ENCODE measurements around the gene DYNC1I1.
"Not testable (repeated sequence)": the region's sequence is repeated elsewhere in the genome, so short reads cannot be mapped to it uniquely, and the experiment has no call there.

The DYNC1I1 gene

DNA sequence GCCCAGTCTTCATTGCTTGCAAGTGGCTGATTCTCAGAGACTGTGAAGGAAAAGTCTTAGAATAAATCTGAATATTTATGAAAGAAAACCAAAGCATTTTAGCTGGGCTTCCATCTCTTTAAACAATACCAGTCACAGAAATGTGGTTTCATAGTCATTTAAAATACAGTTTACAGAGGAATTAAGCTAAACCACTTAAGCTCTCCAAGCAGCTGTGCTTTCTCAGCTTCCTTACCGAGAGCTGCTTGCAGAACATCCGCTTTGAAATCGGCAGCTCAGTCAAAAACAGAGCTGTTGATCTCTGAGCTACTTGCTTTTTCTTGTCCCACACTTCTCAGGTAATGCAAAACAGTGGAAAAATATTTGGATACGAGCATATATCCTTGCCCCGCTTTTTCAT lies 134.5 kb downstream of the DYNC1I1 start:
- DNase-seq (ENCODE audit: extremely low read depth in 1 of 2, low read depth in 1 of 2) = no peak

DNA sequence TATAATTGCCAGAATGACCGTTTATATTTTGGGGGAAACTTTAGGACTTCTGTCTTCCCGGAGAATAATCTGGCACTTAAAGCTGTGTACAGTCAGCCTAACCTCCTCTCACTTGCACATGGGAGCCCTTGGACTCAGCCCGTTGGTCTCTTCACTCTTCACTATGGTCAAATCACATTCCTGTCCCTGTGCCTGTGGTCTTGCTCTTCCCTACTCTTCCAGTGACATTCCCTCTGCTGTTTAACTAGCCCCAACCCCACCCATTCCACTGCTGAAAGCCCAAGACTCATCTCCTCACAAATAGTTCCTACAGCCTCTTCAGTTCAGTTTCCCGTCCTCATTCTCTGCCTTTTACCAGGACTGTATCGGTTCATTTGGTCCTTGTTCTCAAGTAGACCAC lies 135.0 kb downstream of the DYNC1I1 start:
- DNase-seq (ENCODE audit: extremely low read depth in 1 of 2, low read depth in 1 of 2) = no peak

- DNase-seq (ENCODE audit: extremely low read depth in 1 of 2, low read depth in 1 of 2) = no peak
Observed at GRCh38 chr7:95908499-95908898, 136.1 kb downstream of the DYNC1I1 start.

DNA sequence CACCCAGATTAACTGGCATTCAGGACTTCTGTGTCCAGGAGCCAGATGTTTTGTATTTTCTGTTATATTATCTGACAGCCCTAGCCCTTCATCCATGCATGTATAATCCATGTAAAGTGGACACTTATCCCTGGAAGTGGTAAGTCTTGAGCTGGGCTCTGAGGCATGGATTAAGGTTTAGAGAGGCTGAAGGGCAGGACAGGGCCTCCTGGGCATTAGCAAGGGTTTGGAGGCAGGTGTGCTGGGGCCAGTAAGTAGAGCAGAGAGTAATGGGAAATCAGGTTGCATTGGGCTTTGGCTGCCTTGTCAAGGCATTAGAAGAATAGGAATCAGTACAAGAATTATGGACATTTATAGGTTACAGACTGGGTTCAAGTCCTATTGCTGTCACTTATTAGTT lies 138.0 kb downstream of the DYNC1I1 start:
- DNase-seq (ENCODE audit: extremely low read depth in 1 of 2, low read depth in 1 of 2) = no peak

DNA sequence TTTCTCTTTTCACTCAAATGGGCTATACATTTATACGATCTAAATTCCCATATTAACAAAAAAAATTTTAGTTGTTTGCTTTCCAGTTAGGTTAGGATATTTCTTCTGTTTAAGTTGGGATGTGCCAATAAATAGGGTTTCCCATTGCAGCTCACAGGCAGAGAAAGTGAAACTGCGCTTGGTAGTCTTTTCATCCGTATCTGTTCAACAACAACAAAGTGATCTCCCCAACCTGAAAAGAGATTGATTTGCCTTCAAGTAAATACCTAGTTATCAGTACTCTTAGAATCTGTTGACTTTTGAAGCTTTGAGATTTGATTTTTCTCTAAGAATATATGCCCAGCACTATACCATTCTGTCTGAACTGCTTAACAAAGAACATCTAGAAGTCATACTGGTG lies 143.4 kb downstream of the DYNC1I1 start:
- DNase-seq (ENCODE audit: extremely low read depth in 1 of 2, low read depth in 1 of 2) = no peak

GRCh38 chr7:95916573-95917297 lies 144.4 kb downstream of the DYNC1I1 start:
- peak; percentile 8 to 43 for DNase-seq (ENCODE audit: extremely low read depth in 1 of 2, low read depth in 1 of 2)

- no peak for DNase-seq (ENCODE audit: extremely low read depth in 1 of 2, low read depth in 1 of 2)
Observed at GRCh38 chr7:95917634-95918033, 145.3 kb downstream of the DYNC1I1 start.

DNA sequence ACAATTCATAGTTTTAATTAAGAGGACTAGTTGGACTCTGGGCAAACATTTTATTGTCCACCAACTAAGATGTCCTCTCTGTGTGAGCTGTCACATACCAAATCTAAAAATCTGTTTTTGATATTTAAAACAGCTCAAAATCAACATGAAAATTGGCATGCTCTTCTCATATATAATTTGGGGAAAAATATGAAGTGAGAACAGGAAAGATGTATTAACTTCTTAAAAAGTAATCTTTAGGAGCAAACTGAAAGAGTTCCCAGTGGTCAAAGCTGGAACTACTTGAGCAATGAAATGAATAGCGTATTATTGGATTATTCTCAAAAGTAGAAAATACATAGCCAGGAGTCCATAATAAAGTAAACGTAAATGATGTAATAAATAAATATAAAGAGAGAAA lies 147.2 kb downstream of the DYNC1I1 start:
- no peak for DNase-seq (ENCODE audit: extremely low read depth in 1 of 2, low read depth in 1 of 2)

GRCh38 chr7:95921543-95921942 lies 149.2 kb downstream of the DYNC1I1 start:
- DNase-seq (ENCODE audit: extremely low read depth in 1 of 2, low read depth in 1 of 2) = no peak

DNA sequence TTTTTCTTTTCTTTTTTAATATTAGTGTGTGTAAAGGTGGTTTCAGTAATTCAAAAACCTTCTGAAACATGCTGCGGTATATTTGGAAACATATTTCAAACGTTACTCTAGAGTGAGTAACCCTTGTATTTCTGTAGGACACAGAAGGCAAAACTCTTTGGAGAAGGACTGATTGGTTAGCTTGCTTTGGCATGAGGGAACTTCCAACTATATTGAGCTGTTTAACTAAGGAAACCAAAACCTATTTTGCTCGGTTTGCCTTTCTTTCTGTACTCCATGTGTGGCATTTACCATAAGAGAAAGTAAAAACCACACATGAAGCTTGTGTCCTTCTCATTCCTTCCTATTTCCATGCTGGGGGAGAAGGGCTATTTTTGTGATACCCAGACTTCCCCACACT lies 149.8 kb downstream of the DYNC1I1 start:
- no peak for DNase-seq (ENCODE audit: extremely low read depth in 1 of 2, low read depth in 1 of 2)

DNA sequence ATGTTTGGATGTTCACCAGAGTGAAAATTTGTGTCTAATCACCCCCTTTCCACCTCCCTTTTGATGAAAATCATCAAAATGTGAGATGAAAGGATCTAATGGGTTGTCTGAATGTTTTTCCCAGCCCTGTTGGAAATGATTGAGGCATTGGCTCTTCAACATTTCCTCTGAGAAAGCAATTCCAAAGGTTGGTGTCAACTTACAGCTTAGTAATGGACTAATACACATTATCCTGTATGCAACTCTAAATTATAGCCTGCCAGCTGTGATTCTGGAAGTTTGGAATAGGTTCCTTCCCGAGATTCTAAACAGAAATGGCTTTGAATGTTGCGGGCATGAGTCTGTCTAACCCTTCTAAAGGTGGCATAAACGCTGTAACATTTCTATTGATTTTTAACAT lies 152.9 kb downstream of the DYNC1I1 start:
- DNase-seq (ENCODE audit: extremely low read depth in 1 of 2, low read depth in 1 of 2) = no peak

DNA sequence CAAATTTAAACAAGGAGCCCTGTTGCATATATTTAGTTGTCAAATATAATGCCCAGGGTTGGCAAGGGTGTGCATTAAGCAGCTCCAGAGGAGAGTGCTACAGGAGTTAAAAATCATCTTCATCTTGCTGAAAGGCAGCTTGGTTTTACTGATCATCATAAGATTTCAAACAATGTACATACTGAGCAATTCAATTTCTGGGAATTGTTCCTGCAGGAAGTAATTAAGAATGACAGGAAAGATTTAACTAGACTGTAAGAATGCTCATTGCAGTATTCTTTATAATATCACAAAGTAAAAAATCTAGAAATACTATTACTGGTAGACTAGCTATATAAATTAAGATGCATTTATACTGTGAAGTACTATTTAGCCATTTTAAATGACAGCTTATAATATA lies 153.6 kb downstream of the DYNC1I1 start:
- no peak for DNase-seq (ENCODE audit: extremely low read depth in 1 of 2, low read depth in 1 of 2)

GRCh38 chr7:95927756-95928155 lies 155.4 kb downstream of the DYNC1I1 start:
- no peak for DNase-seq (ENCODE audit: extremely low read depth in 1 of 2, low read depth in 1 of 2)

DNA sequence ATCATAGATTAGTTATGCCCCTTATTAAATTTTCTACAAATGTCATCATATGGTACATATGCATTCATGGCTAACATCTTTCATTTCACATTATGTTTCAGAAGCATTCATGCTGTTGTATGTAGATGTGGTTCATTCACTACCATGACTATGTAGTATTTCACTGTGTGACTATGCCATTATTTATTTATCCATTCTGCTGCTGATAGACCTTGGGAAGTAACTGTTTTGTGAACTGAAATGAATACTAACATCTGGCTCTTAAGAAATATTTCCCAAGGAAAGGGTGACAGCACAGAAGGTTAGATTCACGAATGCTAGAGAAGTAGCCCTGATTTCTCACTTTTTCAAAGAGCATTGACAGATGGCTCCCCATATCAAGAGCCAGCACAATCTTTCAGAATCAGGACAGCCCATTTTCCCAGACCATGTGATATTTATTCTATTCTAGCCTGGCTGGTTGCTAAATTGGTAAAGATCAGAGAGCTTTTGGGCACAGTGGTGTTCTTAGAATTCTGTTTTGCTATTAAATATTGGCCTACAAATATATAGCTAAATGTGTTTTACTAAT lies 157.4 kb downstream of the DYNC1I1 start:
- DNase-seq (ENCODE audit: extremely low read depth in 1 of 2, low read depth in 1 of 2) = no peak

- no peak for DNase-seq (ENCODE audit: extremely low read depth in 1 of 2, low read depth in 1 of 2)
Observed at GRCh38 chr7:95931460-95932232, 159.3 kb downstream of the DYNC1I1 start.

DNA sequence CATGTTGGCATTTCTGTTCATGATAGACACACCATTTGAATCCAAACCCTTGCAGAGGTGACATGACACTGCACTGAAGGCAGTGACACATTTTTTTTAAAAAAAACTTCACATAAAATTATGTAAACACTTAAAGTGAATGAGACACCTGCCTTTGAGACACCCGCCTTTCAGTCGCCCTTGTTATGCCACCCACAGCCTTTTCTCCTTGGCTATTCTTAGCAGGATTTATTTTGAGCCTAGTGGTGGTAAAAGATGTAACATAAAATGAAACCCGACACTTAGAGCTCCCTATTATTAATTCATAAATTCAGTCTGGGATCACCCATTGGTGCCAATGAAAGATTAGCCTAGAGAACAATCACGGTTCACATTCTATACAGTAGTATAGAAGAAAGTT lies 161.3 kb downstream of the DYNC1I1 start:
- DNase-seq (ENCODE audit: extremely low read depth in 1 of 2, low read depth in 1 of 2) = no peak

DNA sequence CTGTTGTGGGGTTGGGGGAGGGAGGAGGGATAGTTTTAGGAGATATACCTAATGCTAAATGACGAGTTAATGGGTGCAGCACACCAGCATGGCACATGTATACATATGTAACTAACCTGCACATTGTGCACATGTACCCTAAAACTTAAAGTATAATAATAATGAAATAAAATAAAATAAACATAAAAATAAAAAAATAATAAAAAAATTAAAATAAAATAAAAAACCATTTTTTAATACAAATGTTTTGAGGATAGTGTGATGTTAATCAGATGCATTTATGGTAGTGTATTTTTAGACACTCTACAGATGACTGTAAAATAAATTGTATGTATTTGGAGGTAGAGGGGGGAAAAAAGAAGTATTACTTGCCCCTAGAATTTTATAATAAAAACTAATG lies 172.5 kb downstream of the DYNC1I1 start:
- DNase-seq (ENCODE audit: extremely low read depth in 1 of 2, low read depth in 1 of 2) = not testable (repeated sequence)

DNA sequence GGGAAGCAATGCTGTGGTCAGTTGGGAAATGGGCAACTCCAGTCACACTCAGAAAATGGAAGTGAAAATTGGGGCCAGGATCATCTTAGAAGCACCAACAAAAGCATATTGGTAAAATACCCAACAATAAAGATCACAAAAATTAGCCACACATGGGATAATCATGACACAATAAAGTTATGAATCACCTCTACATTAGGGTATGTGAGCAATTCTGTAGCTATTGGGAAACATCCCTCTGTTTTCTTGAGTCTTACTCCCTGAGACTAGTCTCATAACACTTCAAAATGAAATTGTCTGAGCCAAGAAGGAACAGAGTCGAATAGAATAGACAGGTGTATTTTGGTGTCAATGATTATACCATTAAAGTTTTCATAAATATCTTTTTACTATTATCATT lies 178.3 kb downstream of the DYNC1I1 start:
- DNase-seq (ENCODE audit: extremely low read depth in 1 of 2, low read depth in 1 of 2) = no peak

DNA sequence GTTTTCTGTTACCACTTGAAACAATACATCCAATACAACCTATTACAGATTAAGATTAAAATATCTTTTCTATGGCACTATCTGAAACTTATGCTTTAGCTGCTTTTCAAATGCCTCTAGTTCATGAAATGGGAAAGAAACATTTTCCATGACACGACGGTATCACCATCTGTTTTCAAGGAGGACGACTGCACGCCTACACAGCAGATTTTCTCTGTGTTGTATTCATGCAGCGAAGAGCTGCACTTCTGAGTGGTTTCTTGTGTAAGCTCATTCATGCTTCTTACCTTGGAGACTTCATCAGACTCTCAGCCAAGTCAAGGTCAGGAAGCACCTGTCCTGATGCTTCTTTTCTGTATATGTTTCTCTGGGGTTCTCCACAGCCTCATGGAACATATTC lies 179.2 kb downstream of the DYNC1I1 start:
- DNase-seq (ENCODE audit: extremely low read depth in 1 of 2, low read depth in 1 of 2) = no peak

- DNase-seq (ENCODE audit: extremely low read depth in 1 of 2, low read depth in 1 of 2) = no peak
Observed at GRCh38 chr7:95951997-95952795, 179.8 kb downstream of the DYNC1I1 start.

DNA sequence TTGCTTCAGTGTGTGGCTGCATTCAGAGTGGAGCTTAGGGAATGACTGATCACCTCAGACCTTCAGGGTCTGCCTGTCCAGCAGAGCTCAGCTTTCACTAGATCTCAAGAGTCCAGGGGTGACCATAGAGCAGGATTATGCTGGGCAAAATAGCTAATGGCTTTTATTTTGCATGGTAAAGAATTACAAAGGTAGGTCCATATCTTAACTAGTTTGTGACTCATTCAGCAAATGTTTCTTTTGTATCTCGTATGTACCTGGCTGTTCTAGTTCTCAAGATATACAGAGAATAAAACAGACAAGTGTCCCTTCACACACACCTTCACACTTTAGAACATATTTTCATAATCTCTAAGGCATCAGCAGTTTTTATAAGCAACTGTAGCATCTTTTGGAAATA lies 180.5 kb downstream of the DYNC1I1 start:
- no peak for DNase-seq (ENCODE audit: extremely low read depth in 1 of 2, low read depth in 1 of 2)

All from stimulated activated CD8-positive, alpha-beta memory T cell treated with anti-CD3 and anti-CD28 coated beads, Interleukin-7, amount 100 ng/mL, for 48 hours (primary cell).